Body of pancreas (tissue), 4 donors: Measurements from ENCODE around the gene EIF4B.

ENCODE experiments used
- POLR2A ChIP-seq, 3 donors: fragments of 450-650 bp; IDR thresholded peaks; one replicate each; pipeline ENCODE4 v1.6.1; 2016; ENCODE audit warnings: antibody characterized with exemption in 3 of 3, mild to moderate bottlenecking in 2 of 3
- TF ChIP-seq, protein P1 (sequence below), 7 experiments: fragments of 450-650 bp in 4 of 7; fragments of 200-600 bp in 3 of 7; sonication (generic) in 3 of 7; IDR thresholded peaks; one replicate each; pipeline ENCODE4 v1.5.1; 2016 to 2019; ENCODE audit warnings: antibody characterized with exemption in 7 of 7

DNA sequence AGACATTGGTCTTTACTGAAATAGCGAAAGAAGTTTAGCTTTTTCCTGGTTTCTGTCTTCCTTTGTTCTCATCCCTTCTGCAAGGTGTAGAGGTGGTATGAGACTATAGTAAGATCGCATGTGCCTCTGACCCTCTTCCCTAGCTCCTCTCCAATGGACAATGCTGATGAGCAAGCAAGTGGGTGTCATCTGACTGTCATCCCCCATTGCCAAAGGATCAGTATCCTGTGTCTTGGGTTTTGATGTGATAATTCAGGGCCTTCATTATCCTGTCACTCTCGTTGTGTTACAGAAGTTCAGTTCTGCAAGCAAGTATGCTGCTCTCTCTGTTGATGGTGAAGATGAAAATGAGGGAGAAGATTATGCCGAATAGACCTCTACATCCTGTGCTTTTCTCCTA, 33.6 kb downstream of the EIF4B start:
- TF ChIP-seq, protein P1, sequence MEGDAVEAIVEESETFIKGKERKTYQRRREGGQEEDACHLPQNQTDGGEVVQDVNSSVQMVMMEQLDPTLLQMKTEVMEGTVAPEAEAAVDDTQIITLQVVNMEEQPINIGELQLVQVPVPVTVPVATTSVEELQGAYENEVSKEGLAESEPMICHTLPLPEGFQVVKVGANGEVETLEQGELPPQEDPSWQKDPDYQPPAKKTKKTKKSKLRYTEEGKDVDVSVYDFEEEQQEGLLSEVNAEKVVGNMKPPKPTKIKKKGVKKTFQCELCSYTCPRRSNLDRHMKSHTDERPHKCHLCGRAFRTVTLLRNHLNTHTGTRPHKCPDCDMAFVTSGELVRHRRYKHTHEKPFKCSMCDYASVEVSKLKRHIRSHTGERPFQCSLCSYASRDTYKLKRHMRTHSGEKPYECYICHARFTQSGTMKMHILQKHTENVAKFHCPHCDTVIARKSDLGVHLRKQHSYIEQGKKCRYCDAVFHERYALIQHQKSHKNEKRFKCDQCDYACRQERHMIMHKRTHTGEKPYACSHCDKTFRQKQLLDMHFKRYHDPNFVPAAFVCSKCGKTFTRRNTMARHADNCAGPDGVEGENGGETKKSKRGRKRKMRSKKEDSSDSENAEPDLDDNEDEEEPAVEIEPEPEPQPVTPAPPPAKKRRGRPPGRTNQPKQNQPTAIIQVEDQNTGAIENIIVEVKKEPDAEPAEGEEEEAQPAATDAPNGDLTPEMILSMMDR (IDR thresholded peaks at IDR 0.05): no peak
- TF ChIP-seq POLR2A (IDR thresholded peaks at IDR 0.05): no peak
